Measurements from ENCODE around the gene ERGIC1. TPM values are rescaled to one million over a fixed set of nuclear protein-coding genes. Genes with fewer than 3 reads are reported as not detected.

The ERGIC1 gene
- total and polyA plus RNA-seq, 2 of the 8 experiments (the other 6 are each of a cell fraction or from before 2014, with no cell fraction given): 95.3 to 106 TPM

- Histone ChIP-seq H4K91ac (replicated peaks; ENCODE audit: insufficient read length, low read length) (no peak overlapping the region), H2BK5ac (ENCODE audit: low read depth, low read length) (no peak overlapping the region), H3K14ac (ENCODE audit: insufficient read length) (no peak overlapping the region), H3K79me2 (ENCODE audit: control insufficient read depth in 1 of 2, insufficient read depth in 2 of 2, low read length in 2 of 2) (no peaks in the 10 kb centered on the region), H3K4me1 (replicated peaks in 1 of 4; ENCODE audit: control insufficient read depth in 3 of 4, insufficient read depth in 4 of 4, low read length in 3 of 4) (peaks cover 0 to 5% (median 1%) of the 10 kb centered on the region in 4 experiments; a peak in 3 of 7 replicates), H2BK20ac (ENCODE audit: low read length) (no peak overlapping the region), H3K27ac (ENCODE audit: low read depth, low read length) (no peak overlapping the region), H3K23me2 (ENCODE audit: low read depth, low read length) (no peaks in the 10 kb centered on the region), H4K8ac (ENCODE audit: extremely low read depth, insufficient read depth, low read length) (no peak overlapping the region), H2BK15ac (ENCODE audit: low read length) (no peak overlapping the region), H3K4me3 (ENCODE audit: extremely low read depth in 1 of 4, insufficient read depth in 2 of 4, low read depth in 3 of 4, low read length in 4 of 4) (no peak overlapping the region), H2AK5ac (ENCODE audit: low read depth, low read length) (no peak overlapping the region), H4K20me1 (replicated peaks in 1 of 2; ENCODE audit: control insufficient read depth in 1 of 2, insufficient read depth in 2 of 2, low read length in 2 of 2) (no peaks in the 10 kb centered on the region), H3K4ac (replicated peaks; ENCODE audit: insufficient read length, low read depth, low read length) (no peak overlapping the region), H3K18ac (ENCODE audit: extremely low read depth, low read length) (no peak overlapping the region), H2BK120ac (replicated peaks; ENCODE audit: low read depth, low read length) (no peak overlapping the region), H3K9me3 (ENCODE audit: insufficient read depth in 2 of 2, low read depth in 1 of 2, low read length in 1 of 2) (peaks cover 7 to 9% of the 10 kb centered on the region in 2 experiments; a peak in 3 of 4 replicates), H3K36me3 (ENCODE audit: control insufficient read depth in 2 of 4, insufficient read depth in 4 of 4, low read length in 3 of 4) (no peaks in the 10 kb centered on the region; a peak in 2 of 8 replicates), H3K23ac (ENCODE audit: insufficient read length) (no peak overlapping the region), H2AFZ (ENCODE audit: low read length) (0 out of 2 replicates have a peak overlapping the region, but pooled peaks have one; percentile 12), H3K56ac (replicated peaks; ENCODE audit: insufficient read length, low read depth, low read length) (no peak overlapping the region), H3K9ac (replicated peaks in 1 of 4; ENCODE audit: extremely low read depth in 1 of 4, low read depth in 3 of 4, low read length in 3 of 4) (no peak overlapping the region), H2BK12ac (ENCODE audit: low read depth, low read length) (no peak overlapping the region), H3K27me3 (replicated peaks in 1 of 4; ENCODE audit: control insufficient read depth in 3 of 4, extremely low read depth in 1 of 4, insufficient read depth in 3 of 4, low read length in 3 of 4) (no peaks in the 10 kb centered on the region), H3K4me2 (ENCODE audit: insufficient read depth in 1 of 2, low read depth in 2 of 2, low read length in 2 of 2) (0 out of 4 replicates have a peak overlapping the region, but pooled peaks of 1 of the 2 experiments have one; percentile 3), H4K5ac (ENCODE audit: insufficient read length, low read depth, low read length) (no peak overlapping the region), H3K79me1 (ENCODE audit: low read depth, low read length) (no peaks in the 10 kb centered on the region)
- WGBS, 2 experiments (ENCODE audit: extremely low coverage in 1 of 2, insufficient coverage in 1 of 2, insufficient read length in 1 of 2, insufficient replicate concordance in 2 of 2, low coverage in 1 of 2, low lambda C conversion rate in 2 of 2, missing lambda C conversion rate in 1 of 2): 80% methylated on average over 6 of the region's 6 CpGs; no CpG with 5 or more reads in 1 of the 2 experiments
- ChIA-PET POLR2A (ENCODE audit: partially characterized antibody) (interaction anchor here (0.6 to 1.4 kb wide), 3 partner anchors 13 to 53 kb away, joined by 3 read pairs; partner anchors contain the start of gene DUSP1), CTCF (ENCODE audit: partially characterized antibody) (no interaction called here)
- no peak for TF ChIP-seq CBX8 (IDR thresholded peaks at IDR 0.05; ENCODE audit: borderline replicate concordance, low read depth, low read length)
- TF ChIP-seq MAX (IDR thresholded peaks at IDR 0.05): peak; percentile 46; the same call in 1 of the 2 replicates
- TF ChIP-seq, protein P1, sequence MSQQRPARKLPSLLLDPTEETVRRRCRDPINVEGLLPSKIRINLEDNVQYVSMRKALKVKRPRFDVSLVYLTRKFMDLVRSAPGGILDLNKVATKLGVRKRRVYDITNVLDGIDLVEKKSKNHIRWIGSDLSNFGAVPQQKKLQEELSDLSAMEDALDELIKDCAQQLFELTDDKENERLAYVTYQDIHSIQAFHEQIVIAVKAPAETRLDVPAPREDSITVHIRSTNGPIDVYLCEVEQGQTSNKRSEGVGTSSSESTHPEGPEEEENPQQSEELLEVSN (IDR thresholded peaks at IDR 0.05): peak; percentile 66; the same call in 1 of the 2 replicates
- no peak for FAIRE-seq
- DNase-seq (ENCODE audit: low read depth in 1 of 2, low spot score in 2 of 2): no peak
Measured at GRCh38 chr5:172823840-172824362, 10.2 kb upstream of the ERGIC1 start.
